Osteoblast (primary cell): ENCODE measurements around the gene FERMT1. TPM values are rescaled to one million over a fixed set of nuclear protein-coding genes. Genes with fewer than 3 reads are reported as not detected.

Source experiments
- DNase-seq: peaks from one replicate; pipeline ENCODE4 v3.0.0; 2011; ENCODE audit warnings: low spot score, mixed read lengths; ENCODE audit not compliant: insufficient read length; ENCODE audit errors: missing footprints
- H2AFZ ChIP-seq: 2 replicates; pipeline ENCODE4 v1.6.0; 2011; ENCODE audit warnings: mild to moderate bottlenecking, low read length
- H3K27ac ChIP-seq: 2 replicates; pipeline ENCODE4 v1.5.1; 2011; ENCODE audit warnings: mild to moderate bottlenecking, low read depth, low read length, moderate library complexity
- H3K27me3 ChIP-seq: 2 replicates; pipeline ENCODE4 v1.6.0; 2012; ENCODE audit warnings: mild to moderate bottlenecking, control low read depth, inconsistent platforms, low read length, moderate library complexity; ENCODE audit not compliant: insufficient read depth
- H3K36me3 ChIP-seq: 2 replicates; pipeline ENCODE4 v1.5.1; 2011; ENCODE audit warnings: mild to moderate bottlenecking, low read length, control low read depth, moderate library complexity; ENCODE audit not compliant: insufficient read depth
- H3K4me1 ChIP-seq: 2 replicates; pipeline ENCODE4 v1.5.1; 2011; ENCODE audit warnings: mild to moderate bottlenecking, low read length, control low read depth, moderate library complexity; ENCODE audit not compliant: insufficient read depth
- H3K4me2 ChIP-seq: 2 replicates; pipeline ENCODE4 v1.6.0; 2011; ENCODE audit warnings: mild to moderate bottlenecking, low read length; ENCODE audit not compliant: insufficient read depth
- H3K4me3 ChIP-seq: fragments of 200-600 bp; sonication (generic); 3 replicates; pipeline ENCODE4 v1.5.1; 2012; ENCODE audit warnings: mild to moderate bottlenecking, low read length, inconsistent platforms; ENCODE audit not compliant: insufficient read depth
- H3K79me2 ChIP-seq: 2 replicates; pipeline ENCODE4 v1.6.0; 2012; ENCODE audit warnings: mild to moderate bottlenecking, low read length, control low read depth, inconsistent platforms; ENCODE audit not compliant: insufficient read depth
- H3K9me3 ChIP-seq: 2 replicates; pipeline ENCODE4 v1.5.1; 2011; ENCODE audit warnings: low read depth, low read length, control low read depth
- H4K20me1 ChIP-seq: 2 replicates; pipeline ENCODE4 v1.6.0; 2012; ENCODE audit warnings: mild to moderate bottlenecking, low read length, control low read depth; ENCODE audit not compliant: insufficient read depth
- total RNA-seq: library from RNA; depleted of rRNA; stranded (reverse); fragments of >200 nt; gene quantifications from 2 replicates; pipeline ENCODE4 v1.2.3, GENCODE V29; 2012
- TF ChIP-seq, protein P1 (sequence below): IDR thresholded peaks from 2 replicates; pipeline ENCODE4 v1.5.1; 2011; ENCODE audit warnings: mild to moderate bottlenecking, low read depth, low read length, moderate library complexity; ENCODE audit errors: extremely low read depth

FERMT1 gene
- total RNA-seq, 1 donor: 2.5 TPM

DNA sequence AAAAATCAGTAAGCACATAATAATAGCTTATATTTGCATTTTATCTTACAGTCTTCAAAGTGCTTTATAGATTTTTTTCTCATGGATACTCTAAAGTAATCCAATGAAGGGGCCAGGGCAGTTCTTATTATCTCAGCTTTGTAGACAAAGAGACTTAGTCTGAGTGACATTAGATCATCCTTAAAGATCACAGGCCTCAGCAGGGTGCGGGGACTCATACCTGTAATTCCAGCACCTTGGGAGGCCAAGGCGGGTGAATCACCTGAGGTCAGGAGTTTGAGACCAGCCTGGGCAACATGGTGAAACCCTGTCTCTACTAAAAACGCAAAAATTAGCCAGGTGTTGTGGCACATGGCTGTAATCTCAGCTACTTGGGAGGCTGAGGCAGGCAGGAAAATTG is 14.5 kb downstream of the FERMT1 start:
- TF ChIP-seq, protein P1, sequence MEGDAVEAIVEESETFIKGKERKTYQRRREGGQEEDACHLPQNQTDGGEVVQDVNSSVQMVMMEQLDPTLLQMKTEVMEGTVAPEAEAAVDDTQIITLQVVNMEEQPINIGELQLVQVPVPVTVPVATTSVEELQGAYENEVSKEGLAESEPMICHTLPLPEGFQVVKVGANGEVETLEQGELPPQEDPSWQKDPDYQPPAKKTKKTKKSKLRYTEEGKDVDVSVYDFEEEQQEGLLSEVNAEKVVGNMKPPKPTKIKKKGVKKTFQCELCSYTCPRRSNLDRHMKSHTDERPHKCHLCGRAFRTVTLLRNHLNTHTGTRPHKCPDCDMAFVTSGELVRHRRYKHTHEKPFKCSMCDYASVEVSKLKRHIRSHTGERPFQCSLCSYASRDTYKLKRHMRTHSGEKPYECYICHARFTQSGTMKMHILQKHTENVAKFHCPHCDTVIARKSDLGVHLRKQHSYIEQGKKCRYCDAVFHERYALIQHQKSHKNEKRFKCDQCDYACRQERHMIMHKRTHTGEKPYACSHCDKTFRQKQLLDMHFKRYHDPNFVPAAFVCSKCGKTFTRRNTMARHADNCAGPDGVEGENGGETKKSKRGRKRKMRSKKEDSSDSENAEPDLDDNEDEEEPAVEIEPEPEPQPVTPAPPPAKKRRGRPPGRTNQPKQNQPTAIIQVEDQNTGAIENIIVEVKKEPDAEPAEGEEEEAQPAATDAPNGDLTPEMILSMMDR: no peak
- DNase-seq: no peak
- Histone ChIP-seq H4K20me1 (no peaks in the 10 kb centered on the region), H3K27ac (no peak overlapping the region), H3K4me2 (no peak overlapping the region), H3K4me3 (no peak overlapping the region), H3K79me2 (no peaks in the 10 kb centered on the region), H2AFZ (no peak overlapping the region), H3K36me3 (no peaks in the 10 kb centered on the region), H3K9me3 (no peaks in the 10 kb centered on the region), H3K27me3 (no peaks in the 10 kb centered on the region), H3K4me1 (peaks cover 9% of the 10 kb centered on the region)

DNA sequence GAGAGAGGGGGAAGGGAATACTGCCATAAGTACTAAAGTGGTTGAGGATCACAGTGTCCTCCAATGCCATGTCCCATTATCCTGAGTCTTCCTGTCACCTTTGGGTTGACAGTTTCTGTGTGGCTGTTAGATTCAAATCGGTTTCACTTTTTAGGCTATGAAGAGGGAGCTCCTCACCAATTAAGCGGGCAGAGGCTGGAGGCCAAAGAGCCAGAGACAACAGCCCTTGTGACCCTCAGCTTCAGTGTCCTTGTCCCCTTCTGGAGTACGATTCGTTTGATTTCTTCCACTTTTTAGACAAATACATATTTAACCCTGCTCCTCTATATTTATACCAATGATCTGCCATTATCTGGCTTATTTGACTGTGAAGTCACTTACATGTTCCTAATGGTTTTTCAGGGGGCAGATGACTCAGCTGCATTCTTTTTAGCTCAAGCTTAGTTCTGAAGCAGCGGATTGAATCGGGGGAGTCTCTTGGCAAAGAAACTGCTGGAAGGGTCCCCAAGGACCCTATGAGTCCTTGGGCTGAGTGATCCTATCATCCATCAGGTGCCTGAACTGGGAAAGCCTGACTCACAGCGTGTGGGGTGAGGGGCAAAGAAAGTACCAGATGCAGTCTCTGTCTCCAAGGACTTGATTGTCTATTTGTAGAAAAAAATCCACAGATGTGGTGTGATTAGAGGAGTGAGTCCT is 18.2 kb downstream of the FERMT1 start:
- no peak overlapping the region for H3K4me3 ChIP-seq
- no peak for DNase-seq
- H4K20me1 ChIP-seq: no peaks in the 10 kb centered on the region
- peaks cover 9% of the 10 kb centered on the region for H3K4me1 ChIP-seq
- H3K27me3 ChIP-seq: no peaks in the 10 kb centered on the region
- peak overlapping the region; percentile 9 for H2AFZ ChIP-seq
- no peaks in the 10 kb centered on the region for H3K79me2 ChIP-seq
- TF ChIP-seq, protein P1: no peak
- H3K36me3 ChIP-seq: no peaks in the 10 kb centered on the region
- peak overlapping the region; percentile 43 for H3K27ac ChIP-seq
- H3K9me3 ChIP-seq: no peaks in the 10 kb centered on the region
- H3K4me2 ChIP-seq: peak overlapping the region; percentile 35

DNA sequence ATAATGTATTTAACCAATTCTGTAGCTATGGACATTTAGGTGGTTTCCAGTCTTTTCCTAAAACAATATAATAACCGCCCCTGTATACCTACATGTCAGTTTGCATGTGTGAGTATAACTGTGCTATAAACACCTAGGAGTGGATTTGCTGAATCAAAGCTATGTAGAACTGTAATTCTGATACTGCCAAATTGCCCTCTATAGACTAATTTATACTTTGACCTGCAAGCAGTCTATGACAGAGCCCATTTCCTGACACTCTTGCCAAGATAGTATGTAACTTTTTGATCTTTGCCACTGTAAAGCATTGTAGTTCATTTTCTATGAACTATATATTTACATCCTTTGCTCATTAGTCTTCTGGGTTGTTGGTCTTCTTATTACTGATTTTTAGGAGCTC is 19.5 kb downstream of the FERMT1 start:
- H3K4me1 ChIP-seq: peaks cover 9% of the 10 kb centered on the region
- no peaks in the 10 kb centered on the region for H3K27me3 ChIP-seq
- no peak overlapping the region for H3K27ac ChIP-seq
- H3K4me2 ChIP-seq: no peak overlapping the region
- DNase-seq: no peak
- H3K36me3 ChIP-seq: no peaks in the 10 kb centered on the region
- H3K9me3 ChIP-seq: no peaks in the 10 kb centered on the region
- no peaks in the 10 kb centered on the region for H4K20me1 ChIP-seq
- no peak overlapping the region for H2AFZ ChIP-seq
- no peak overlapping the region for H3K4me3 ChIP-seq
- no peaks in the 10 kb centered on the region for H3K79me2 ChIP-seq
- TF ChIP-seq, protein P1: no peak

DNA sequence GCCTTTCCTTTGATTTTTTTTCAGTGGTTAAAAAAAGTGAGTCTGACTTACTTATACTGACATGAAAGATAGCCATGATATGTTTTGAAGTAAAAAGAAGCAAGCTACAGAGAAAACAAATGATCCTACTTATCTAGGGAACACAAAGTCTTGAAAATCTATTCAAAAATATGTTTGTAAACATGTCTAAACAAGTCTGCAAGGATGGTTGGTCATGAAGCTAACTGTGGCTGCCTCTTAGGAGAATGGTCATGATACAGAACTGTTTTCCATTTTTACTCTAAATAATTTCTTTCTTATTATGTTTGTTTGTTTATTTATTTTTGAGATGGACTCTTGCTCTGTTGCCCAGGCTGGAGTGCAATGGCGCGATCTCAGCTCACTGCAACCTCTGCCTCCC is 21.5 kb downstream of the FERMT1 start:
- Histone ChIP-seq H3K9me3 (no peaks in the 10 kb centered on the region), H3K36me3 (no peaks in the 10 kb centered on the region), H3K27ac (no peak overlapping the region), H4K20me1 (no peaks in the 10 kb centered on the region), H3K4me2 (no peak overlapping the region), H3K79me2 (no peaks in the 10 kb centered on the region), H3K27me3 (no peaks in the 10 kb centered on the region), H2AFZ (no peak overlapping the region), H3K4me1 (peaks cover 9% of the 10 kb centered on the region), H3K4me3 (no peak overlapping the region)
- DNase-seq: no peak
- TF ChIP-seq, protein P1: no peak
